PC-9 (cell line): ENCODE results near the gene CDC37L1.

Experiments
- CTCF ChIP-seq: fragments of 200-600 bp; sonication (generic); conservative IDR thresholded peaks from 2 replicates; pipeline ENCODE4 v1.6.1; 2017; ENCODE audit warnings: mixed run types, antibody characterized with exemption, mild to moderate bottlenecking, moderate library complexity
- EZH2 ChIP-seq: fragments of 200-600 bp; sonication (generic); IDR thresholded peaks from 2 replicates; pipeline ENCODE4 v1.8.0; 2017; ENCODE audit warnings: antibody characterized with exemption, low read depth

- no peak for TF ChIP-seq CTCF
- no peak for TF ChIP-seq EZH2
These were observed 34.5 kb downstream of the CDC37L1 start for GRCh38 chr9:4713849-4714248.
